Measurements from ENCODE around the gene FCGR3A.
"Not testable (repeated sequence)": the region's sequence is repeated elsewhere in the genome, so short reads cannot be mapped to it uniquely, and the experiment has no call there.

DNA sequence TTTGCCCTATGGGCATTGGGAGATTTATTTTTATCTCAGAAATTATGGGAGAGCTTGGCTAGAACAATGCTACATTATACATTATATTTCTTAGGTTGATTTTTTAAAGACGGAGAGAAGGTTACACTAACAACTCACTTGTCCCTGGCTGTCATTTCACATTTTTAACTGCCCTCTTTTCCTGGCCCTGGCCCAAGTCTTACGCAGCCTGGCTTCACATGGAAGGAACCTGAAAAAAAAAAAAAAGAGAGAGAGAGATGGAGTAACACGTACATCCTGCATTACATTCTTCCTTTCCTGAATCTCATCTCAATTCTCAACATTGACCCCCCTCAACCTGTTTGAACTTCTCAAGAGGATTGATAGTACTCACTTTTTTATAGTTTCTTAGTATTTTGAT is 21.1 kb downstream of the FCGR3A start:
- TF ChIP-seq, protein P1, sequence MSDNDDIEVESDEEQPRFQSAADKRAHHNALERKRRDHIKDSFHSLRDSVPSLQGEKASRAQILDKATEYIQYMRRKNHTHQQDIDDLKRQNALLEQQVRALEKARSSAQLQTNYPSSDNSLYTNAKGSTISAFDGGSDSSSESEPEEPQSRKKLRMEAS (IDR thresholded peaks at IDR 0.05; ENCODE audit: low read depth, low read length), result not testable (repeated sequence)
- TF ChIP-seq, protein P2, sequence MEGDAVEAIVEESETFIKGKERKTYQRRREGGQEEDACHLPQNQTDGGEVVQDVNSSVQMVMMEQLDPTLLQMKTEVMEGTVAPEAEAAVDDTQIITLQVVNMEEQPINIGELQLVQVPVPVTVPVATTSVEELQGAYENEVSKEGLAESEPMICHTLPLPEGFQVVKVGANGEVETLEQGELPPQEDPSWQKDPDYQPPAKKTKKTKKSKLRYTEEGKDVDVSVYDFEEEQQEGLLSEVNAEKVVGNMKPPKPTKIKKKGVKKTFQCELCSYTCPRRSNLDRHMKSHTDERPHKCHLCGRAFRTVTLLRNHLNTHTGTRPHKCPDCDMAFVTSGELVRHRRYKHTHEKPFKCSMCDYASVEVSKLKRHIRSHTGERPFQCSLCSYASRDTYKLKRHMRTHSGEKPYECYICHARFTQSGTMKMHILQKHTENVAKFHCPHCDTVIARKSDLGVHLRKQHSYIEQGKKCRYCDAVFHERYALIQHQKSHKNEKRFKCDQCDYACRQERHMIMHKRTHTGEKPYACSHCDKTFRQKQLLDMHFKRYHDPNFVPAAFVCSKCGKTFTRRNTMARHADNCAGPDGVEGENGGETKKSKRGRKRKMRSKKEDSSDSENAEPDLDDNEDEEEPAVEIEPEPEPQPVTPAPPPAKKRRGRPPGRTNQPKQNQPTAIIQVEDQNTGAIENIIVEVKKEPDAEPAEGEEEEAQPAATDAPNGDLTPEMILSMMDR (IDR thresholded peaks at IDR 0.05; ENCODE audit: low read depth, low read length), result not testable (repeated sequence)

All from NB4 (cell line).